Measurements from ENCODE around the gene LRRC7.

The LRRC7 gene

GRCh38 chr1:70084314-70084915 lies 516.7 kb downstream of the LRRC7 start:
- TF ChIP-seq CTCF (conservative IDR thresholded peaks at IDR 0.05): no peak
- no peak overlapping the region for H3K27ac ChIP-seq

GRCh38 chr1:70085521-70085920 lies 517.8 kb downstream of the LRRC7 start:
- no peak overlapping the region for H3K27ac ChIP-seq
- TF ChIP-seq CTCF (conservative IDR thresholded peaks at IDR 0.05): no peak

- no peak for TF ChIP-seq CTCF (conservative IDR thresholded peaks at IDR 0.05)
- no peak overlapping the region for H3K27ac ChIP-seq
Measured at GRCh38 chr1:70086897-70087296, 519.2 kb downstream of the LRRC7 start.

- no peak overlapping the region for H3K27ac ChIP-seq
Measured at GRCh38 chr1:70090141-70090540, 522.4 kb downstream of the LRRC7 start.

GRCh38 chr1:70090875-70091274 lies 523.2 kb downstream of the LRRC7 start:
- no peak for TF ChIP-seq CTCF (conservative IDR thresholded peaks at IDR 0.05)
- H3K27ac ChIP-seq: no peak overlapping the region

More at GRCh38 chr1:70090141-70090540, 522.4 kb downstream of the LRRC7 start:
- no peak for TF ChIP-seq CTCF (conservative IDR thresholded peaks at IDR 0.05)

GRCh38 chr1:70091811-70092210 lies 524.1 kb downstream of the LRRC7 start:
- TF ChIP-seq CTCF (conservative IDR thresholded peaks at IDR 0.05): no peak
- no peak overlapping the region for H3K27ac ChIP-seq

GRCh38 chr1:70092526-70092925 lies 524.8 kb downstream of the LRRC7 start:
- H3K27ac ChIP-seq: no peak overlapping the region
- TF ChIP-seq CTCF (conservative IDR thresholded peaks at IDR 0.05): no peak
